SK-N-MC (cell line): ENCODE measurements around the gene MAPKAPK3.

Experiments
- EZH2 ChIP-seq: fragments of 200-600 bp; sonication (generic); IDR thresholded peaks from one replicate; pipeline ENCODE4 v1.6.1; 2017; ENCODE audit warnings: antibody characterized with exemption
- FOXP2 ChIP-seq: optimal IDR thresholded peaks from 2 replicates; pipeline ENCODE3; 2011; ENCODE audit warnings: mild to moderate bottlenecking, moderate library complexity; ENCODE audit not compliant: insufficient read depth; ENCODE audit errors: extremely low read length, control extremely low read depth
- POLR2AphosphoS5 ChIP-seq: IDR thresholded peaks from 2 replicates; pipeline ENCODE4 v1.6.1; 2012; ENCODE audit warnings: mild to moderate bottlenecking, low read depth, low read length, borderline replicate concordance

DNA sequence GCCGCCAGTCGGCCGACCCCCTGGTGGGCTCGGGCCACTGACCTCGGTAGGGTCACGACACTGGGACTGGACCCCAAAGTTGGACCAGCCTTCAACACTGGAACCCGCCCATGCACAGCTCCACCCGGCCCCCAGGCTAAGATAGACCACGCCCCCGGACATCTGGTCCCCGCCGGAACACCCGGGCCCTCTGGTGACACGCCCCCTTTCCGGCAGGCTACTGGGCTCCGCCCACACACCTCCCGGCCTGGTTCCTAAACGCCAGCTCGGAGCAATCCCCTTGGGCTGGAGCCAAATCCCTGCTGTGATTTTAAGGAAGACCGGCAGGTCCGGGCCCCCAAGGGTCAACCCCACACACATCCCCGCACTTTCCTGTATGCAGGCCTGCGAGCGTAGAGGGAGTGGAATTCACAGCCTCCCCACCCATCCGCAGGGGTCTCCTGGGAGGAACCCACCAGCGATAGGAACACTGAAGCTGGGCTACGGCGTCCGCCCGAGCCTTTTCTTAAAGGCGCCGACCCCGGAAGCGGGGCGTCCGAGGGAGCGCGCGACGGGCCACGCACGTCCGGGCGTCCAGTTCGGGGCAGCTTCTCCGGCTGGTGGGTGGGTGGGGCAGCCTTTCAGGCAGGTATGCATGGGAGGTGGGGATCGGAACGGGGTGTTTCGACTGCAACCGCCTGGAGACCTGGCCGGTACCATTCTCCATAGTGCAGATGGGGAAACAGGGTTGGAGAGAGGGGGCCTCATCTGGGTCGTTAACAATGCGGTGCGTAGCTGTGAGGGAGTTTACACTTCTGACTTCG is 47.8 kb upstream of the MAPKAPK3 start, which contains the start of gene HEMK1:
- TF ChIP-seq FOXP2 = no peak
- no peak for TF ChIP-seq EZH2
- TF ChIP-seq POLR2AphosphoS5 = peak; percentile 78
